ENCODE measurements around the gene WDR90.
A peak's percentile ranks its signal among the peaks of the same experiment; 100 is the strongest.

The WDR90 gene

DNA sequence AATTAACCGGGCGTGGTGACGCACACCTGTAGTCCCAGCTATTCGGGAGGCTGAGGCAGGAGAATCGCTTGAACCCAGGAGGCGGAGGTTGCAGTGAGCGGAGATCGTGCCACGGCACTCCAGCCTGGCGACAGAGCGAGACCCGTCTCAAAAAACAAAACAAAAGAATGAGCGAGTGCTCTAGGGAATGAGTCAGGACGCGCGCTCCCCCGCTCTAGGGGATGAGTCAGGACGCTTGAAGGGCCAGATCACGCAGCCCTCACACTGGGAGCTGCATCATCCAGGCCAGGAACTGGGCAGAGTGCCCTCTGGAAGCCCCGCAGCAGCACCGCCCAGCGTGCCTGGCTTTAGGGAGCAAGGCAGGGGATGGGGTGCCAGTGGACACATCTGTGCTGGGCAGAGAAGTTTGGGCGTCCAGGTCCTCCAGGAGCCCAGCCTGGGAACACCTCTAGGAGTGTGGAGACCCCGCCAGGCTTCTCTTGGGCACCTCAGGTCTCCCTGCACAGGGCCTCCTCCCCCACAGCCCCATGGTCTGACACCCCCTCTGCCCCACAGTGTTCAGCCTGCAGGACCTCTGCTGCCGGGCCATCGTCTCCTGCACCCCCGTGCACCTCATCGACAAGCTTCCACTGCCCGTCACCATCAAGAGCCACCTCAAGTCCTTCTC lies 22.2 kb upstream of the WDR90 start:
- no peak for DNase-seq (ENCODE audit: low spot score)

DNA sequence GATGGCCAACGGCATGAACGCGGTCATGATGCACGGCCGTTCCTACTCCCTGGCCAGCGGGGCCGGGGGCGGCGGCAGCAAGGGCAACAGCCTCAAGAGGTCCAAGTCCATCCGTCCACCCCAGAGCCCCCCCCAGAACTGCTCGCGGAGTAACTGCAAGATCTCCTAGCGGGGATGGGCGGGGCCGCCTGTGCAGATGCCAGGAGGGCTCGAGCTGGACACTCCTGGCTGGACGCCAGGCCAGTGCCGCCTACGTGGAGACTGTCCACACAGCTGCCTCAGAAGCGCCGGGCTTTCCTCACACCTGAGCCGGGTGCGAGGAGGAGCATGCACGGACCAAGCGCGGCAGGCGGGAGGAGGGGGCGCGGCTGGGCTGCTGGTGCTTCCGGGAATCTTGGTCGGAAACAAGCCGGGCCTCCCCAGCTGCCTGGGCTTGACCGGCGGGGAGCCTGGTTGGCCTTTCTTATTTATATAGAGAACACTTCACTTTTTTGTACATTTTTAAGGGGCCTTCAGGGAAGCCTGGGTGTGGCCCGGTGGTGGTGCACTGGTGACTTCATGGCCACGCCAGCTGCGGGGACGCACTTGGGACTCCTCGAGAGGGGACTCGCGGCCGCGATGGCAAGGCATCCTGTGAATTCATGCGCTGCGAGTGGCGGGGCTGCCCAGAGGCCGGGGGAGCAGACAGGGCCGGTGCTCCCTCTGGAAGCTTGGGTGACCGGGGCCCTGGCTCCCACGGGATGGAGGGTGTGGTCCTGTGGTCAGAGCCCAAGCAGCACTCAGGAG lies 21.5 kb upstream of the WDR90 start:
- no peak for DNase-seq (ENCODE audit: low spot score)

DNA sequence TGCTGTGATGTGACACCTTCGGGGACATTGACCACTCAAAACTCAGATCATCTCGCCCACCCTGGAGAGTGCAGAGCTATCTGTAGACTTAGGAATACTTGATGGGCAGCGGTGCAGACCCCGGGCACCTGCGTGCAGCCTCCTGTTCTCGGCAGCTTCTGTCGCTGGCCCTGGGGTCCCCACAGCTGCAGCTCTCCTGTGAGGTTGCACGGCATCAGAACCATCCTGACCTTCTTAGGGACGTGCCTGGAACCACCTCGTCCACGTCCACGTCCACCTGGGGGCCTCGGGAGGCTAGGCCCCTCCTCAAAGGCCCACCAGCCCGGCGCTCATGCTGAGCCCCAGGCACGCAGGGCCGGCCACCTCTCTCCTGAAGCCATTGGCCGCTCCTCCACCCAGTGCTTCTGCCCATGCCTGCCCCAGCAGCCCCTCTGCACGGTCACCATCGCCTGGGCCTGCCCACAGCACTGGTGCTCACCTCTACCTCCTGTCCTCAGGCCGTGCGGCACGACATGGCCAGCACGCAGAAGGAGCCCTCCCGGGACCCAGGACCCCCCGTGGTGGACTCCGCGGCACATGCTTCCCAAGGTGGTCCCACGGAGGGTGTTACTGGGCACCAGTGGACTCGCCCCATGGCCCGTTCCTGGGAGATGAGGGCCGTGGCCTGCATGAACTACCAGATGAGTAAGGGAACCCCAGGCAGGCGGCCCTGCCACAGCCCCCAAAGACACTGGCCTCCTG lies 20.7 kb upstream of the WDR90 start:
- DNase-seq (ENCODE audit: low spot score) = no peak

DNA sequence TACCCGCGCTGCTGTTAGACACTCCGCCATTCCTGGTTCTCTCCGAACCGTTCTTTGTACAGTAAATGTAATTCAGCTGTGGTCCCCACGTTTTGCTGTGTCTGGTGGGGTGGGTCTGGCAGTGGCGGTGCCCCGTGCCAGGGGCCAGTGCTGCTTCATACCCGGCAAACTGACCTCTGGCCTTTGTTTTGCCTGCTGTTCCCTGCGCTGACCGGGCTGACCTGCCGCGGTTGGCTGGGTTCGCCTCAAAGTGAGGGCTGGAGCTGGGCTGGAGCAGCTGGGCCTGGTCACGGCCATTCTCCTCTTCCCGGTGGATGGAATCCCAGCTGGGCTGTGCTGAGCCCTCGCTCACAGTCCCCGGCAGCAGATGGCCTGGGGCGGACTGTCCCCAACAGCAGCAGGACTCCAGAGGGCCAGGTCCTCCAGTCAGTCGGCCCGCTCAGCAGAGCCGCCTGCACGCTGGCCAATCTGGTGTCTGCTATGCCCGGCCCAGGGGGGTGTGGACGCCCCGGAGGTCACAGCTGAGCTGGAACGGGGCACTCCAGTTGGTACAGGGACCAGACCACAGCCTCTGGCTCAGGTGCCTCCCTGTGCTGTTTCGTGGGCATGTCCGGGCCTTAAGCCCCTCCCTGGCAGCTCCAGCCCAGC lies 19.9 kb upstream of the WDR90 start:
- no peak for DNase-seq (ENCODE audit: low spot score)

DNA sequence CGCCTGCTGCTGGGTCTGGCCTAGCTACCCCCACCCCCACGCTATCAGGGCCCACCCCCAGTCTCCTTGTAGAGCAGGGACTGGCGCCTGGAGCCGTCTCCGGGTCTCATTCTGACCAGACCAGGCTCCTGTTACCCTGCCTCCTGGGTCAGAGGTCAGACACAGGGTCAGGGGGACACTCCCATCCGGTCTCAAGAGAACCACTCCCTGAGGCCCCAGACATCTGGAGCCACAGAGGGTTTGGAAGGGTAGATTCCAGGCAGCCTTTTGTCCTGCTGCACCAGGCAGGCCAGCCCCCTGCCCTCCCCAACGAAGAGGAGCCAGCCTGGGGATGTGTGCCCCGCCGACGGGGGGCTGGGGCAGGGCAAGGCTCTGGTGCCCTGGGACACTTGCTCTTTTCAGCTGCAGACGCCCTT lies 19.3 kb upstream of the WDR90 start:
- DNase-seq (ENCODE audit: low spot score) = no peak

DNA sequence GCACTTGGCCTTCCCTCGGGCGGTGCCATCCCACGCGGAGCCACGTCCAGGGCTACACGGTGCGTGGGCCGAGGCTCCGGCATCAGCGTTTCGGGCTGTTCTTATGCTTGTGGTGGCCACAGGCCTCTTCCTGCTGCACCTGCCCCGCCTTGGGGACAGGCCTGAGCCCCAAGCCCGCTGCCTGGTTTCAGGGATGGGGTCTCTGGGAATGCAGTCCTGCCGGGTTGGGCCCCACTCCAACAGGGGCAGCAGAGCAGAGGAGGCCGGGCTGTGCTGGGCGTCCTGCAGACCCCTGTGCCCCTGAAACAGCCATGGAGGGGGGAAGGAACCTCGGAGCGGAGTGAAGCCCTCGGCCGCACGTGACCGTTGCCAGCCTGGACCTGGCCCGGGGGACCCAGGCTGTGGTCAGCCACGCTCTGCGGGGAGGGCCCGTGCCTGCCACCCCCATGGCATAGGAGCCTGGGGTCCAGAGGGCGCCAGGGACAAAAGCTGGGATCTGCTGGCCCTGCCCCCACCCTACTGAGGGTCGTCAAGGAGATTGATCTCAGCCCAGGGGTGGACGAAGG lies 18.8 kb upstream of the WDR90 start:
- DNase-seq (ENCODE audit: low spot score) = no peak

DNA sequence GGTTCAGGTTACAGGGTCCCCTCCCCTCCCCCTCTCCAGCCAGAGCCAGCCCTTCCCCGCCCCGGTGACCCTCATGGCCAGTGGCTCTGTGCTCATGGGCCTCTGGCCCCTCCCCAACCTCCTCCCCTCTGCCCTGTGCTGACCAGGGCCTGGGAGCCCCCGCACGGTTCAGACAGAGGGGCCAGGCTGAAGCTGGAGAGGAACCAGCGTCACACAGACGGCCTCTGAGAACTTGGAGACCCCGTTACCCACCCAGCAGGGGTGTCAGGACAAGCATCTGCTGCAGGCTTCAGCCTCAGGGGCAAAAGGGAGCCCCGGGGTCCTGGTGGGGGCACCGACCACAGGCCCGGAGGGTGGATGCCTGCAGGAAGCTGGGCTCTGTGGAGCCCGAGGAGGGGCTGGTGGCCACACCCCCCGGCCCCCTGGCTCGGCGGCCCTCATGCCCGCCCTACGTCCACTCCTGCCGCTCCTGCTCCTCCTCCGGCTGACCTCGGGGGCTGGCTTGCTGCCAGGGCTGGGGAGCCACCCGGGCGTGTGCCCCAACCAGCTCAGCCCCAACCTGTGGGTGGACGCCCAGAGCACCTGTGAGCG lies 18.3 kb upstream of the WDR90 start, which contains the start of gene WFIKKN1:
WFIKKN1 (plus strand) TSS at position 171 of the 591 bp plus-strand sequence; CDS start at position 440, 269 bp downstream.
- DNase-seq (ENCODE audit: low spot score) = no peak

DNA sequence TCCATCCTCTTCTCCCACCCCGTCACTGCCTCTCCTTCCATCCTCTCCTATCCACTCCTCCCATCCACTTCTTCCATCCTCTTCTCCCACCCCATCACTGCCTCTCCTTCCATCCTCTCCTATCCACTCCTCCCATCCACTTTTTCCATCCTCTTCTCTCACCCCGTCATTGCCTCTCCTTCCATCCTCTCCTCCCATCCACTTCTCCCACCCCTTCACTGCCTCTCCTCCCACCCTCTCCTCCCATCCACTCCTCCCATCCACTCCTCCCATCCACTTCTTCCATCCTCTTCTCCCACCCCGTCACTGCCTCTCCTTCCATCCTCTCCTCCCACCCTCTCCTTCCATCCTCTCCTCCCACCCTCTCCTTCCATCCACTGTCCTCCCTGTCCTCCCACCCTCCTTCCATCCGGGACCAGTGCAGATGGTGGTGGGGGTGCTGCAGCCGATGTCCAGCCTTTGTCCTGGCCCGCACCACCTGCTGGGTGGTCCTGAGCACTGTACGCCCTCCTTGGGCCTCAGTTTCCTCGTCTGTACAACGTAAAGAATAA lies 17.3 kb upstream of the WDR90 start:
- DNase-seq (ENCODE audit: low spot score) = no peak

DNA sequence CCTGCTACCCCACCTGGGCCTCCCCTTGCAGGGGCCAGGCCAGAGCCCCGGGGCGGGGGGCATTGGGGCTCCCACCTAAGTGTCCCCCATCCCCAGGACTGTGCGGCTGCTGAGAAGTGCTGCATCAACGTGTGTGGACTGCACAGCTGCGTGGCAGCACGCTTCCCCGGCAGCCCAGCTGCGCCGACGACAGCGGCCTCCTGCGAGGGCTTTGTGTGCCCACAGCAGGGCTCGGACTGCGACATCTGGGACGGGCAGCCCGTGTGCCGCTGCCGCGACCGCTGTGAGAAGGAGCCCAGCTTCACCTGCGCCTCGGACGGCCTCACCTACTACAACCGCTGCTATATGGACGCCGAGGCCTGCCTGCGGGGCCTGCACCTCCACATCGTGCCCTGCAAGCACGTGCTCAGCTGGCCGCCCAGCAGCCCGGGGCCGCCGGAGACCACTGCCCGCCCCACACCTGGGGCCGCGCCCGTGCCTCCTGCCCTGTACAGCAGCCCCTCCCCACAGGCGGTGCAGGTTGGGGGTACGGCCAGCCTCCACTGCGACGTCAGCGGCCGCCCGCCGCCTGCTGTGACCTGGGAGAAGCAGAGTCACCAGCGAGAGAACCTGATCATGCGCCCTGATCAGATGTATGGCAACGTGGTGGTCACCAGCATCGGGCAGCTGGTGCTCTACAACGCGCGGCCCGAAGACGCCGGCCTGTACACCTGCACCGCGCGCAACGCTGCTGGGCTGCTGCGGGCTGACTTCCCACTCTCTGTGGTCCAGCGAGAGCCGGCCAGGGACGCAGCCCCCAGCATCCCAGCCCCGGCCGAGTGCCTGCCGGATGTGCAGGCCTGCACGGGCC lies 16.5 kb upstream of the WDR90 start:
- DNase-seq (ENCODE audit: low spot score) = no peak

DNA sequence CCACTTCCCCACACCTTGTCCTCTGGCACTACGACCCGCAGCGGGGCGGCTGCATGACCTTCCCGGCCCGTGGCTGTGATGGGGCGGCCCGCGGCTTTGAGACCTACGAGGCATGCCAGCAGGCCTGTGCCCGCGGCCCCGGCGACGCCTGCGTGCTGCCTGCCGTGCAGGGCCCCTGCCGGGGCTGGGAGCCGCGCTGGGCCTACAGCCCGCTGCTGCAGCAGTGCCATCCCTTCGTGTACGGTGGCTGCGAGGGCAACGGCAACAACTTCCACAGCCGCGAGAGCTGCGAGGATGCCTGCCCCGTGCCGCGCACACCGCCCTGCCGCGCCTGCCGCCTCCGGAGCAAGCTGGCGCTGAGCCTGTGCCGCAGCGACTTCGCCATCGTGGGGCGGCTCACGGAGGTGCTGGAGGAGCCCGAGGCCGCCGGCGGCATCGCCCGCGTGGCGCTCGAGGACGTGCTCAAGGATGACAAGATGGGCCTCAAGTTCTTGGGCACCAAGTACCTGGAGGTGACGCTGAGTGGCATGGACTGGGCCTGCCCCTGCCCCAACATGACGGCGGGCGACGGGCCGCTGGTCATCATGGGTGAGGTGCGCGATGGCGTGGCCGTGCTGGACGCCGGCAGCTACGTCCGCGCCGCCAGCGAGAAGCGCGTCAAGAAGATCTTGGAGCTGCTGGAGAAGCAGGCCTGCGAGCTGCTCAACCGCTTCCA lies 15.7 kb upstream of the WDR90 start:
- no peak for DNase-seq (ENCODE audit: low spot score)

DNA sequence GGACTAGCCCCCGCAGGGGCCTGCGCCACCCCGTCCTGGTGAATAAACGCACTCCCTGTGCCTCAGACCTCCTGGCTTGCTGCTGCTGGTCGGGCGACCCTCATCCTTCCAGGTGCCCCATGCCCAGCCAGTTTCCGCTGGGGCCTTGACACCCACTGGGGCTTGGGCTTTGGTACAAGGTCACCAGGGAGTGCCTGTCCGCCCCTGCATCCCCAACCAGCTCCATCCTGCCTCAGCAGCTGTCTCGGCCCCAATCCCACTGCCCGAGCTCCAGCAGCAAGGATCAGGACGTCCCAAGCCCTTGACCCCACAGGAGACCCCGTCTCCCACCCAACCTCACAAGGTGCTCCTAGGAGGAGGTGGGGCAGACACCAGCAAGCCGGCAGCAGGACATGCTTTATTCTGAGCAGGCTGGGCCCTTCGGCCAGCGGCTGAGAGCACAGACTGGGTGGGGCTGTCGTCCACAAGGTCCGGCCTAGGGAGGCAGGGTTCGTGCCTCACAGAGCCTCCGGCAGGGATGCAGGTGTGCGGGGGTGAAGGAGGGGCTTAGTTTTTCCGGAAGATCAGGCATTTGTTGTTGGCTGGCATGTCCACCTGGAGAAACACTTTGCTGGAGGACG lies 15.0 kb upstream of the WDR90 start:
- DNase-seq (ENCODE audit: low spot score) = no peak

DNA sequence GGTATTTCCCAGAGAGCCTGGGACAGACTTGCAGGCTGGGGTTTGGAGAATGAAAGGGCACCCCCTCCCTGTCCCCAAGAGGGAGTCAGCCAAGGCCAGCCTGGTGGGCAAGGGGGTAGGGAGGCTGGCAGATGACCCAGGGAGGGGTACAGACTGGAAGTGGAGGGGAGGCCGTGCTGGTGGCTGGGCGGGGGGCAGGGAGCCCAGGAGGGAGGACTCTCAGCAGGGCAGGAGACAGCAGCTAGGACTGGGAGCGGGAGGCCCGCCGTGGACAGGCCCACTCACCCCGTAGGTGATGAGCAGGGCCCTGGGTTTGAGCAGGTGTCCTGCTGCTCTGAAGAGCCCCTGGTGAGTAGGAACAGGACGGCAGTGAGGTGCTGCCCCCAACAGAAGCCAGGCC lies 14.2 kb upstream of the WDR90 start:
- DNase-seq (ENCODE audit: low spot score) = no peak

DNA sequence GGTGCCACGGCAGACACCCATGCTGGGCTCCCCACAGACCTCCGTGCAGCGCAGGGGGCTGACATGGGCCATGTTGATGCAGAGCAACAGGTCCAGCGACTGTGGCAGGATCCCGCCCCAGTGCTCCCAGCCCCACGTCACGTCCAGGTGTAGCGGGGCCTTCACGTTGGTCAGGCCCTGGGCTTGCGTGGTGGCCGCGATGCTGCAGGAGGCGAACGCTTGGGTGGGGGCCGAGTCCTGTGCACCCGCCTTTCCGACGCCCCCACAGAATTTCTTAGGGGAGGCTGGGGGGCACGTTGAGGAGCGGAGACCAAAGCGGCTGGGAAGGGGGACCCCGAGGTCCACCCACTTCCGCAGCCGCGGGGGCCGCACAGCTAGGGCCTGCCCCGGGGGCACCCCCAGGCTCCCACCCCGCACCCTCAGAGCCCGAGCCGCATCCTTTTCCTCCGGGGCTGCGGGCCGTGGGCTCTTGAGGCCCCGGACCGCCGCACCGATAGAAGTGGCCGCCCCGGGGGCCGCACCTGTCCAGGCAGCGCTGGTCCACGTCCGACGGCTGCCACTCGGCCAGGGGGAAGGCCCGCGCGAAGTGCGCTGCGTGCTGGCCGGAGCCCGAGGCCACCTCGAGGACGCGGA lies 13.5 kb upstream of the WDR90 start:
- DNase-seq (ENCODE audit: low spot score) = no peak

DNA sequence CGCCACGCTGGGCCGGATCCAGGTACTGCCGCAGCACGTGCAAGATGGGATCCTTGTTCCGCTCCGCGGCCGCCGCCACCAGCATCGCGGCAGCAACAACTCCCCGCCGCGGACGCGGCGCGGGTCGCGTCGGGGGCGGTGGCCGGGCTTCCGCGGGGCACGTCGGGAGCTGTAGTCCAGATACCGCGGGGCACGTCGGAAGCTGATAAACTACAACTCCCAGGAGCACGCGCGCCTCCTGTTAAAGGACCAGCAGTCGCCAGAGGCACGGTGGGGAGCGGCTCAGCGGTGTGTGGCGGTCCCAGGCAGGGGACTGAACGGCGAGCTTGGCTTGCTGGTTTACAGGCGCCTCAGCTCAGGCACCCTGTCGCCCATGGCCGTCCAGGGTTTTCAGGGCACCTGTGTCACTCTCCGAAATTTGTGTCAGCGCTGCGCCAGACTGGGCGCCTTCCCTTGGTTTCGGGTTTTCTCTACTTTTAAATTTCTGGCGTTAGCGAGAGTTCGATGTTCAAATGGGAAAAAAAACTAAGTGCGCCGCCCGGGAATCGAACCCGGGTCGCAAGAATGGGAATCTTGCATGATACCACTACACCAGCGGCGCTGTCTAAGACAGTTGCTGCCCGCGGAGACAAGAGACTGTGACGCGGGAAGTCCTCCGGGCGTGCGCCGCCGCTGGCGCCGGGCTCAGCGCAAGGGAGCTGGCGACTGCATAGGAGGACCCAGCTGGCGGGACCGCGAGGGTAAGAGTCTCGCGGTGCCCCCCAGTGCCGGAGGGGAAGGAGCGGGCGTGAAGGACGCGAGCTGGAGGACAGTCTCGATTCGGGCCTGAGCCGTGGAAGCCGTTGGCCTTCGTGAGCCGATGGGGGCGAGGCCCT lies 12.7 kb upstream of the WDR90 start, which contains the start of gene METTL26:
METTL26 (minus strand) TSS at position 100 of the 875 bp plus-strand sequence; CDS start at position 85, 15 bp downstream.
- peak; percentile 93 for DNase-seq (ENCODE audit: low spot score)

DNA sequence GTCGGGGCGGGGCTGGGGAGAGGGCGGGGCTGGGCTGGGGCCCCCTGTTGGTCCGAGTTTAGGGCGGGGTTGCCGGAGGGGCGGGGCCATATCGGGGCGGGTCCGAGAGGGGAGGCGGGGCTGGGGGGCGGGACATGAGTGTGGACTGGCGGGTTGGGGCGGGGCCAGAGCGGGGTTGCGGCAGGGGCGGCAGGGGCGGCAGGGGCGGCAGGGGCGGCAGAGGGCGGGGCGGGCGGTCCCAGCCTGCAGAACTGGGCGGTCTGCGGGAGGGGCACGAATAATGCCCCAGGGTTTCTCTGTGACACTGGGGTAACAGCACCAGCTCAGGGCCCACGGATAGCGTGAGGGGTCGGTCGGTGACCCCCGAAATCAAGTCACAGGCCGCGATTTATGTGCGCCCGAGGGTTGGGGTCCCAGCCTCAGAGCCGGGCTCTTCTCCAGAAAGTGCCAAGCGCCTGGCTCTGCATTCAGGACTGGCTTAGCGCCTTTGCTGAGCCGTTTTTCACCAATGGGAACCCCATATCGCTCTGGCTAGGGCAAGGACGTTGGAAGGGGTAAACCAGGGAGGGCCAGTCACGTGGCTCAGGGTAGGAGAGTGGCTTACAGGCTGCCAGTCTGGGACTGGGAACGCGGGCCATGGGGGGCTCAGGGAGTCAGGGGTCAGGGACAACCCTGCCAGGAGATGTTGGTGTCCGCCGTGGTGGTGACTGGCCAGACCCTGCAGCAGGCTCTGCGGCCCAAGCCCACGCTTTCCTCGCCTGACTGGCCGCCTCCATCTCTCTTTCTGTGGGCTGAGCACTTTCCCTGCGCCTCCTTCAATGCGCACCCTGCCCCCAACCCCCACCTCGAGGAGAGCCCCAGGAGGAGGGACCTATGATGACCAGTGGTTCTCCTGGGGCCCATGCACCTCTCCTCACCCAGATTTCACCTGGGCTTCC lies 11.8 kb upstream of the WDR90 start:
- peak; percentile 87 for DNase-seq (ENCODE audit: low spot score)

DNA sequence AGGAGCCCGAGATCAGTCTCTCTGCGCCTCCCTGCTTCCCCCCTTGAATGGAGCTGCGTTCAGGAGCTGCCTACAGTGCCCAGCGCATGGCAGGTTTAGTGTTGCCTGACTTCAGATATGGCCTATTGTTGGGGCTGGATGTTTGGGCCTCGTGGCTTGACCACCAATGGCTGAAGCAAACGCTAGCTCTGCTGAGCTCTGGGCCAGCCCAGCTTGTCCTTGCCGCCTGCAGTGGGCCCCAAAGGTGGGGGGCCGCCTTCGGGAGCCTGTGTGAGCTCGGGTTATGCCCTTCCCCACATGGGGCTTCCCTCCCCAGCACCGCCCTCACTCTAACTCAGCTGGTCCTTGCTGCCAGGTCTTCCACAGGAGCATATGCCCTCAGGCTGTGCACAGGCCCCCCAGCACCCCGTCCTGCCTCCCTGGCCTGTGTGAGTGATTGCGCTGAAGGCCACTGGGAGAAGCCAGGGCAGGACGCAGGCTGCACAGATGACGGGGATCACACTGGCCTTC lies 11.1 kb upstream of the WDR90 start:
- DNase-seq (ENCODE audit: low spot score) = no peak
